GM12878 (cell line): ENCODE results near the gene TREM1. TPM values are rescaled to one million over a fixed set of nuclear protein-coding genes. Genes with fewer than 3 reads are reported as not detected.
A peak's percentile ranks its signal among the peaks of the same experiment; 100 is the strongest.

Experiments
- ATAC-seq: fragments of 200-7000 bp; cut with Tn5 transposase; 3 replicates; pipeline ENCODE4 v1.9.1; 2020; ENCODE audit warnings: mild to moderate bottlenecking, moderate library complexity
- BruUV-seq: library from RNA; stranded (reverse); fragments of 400-500 nt; replicated peaks from 2 replicates; lab custom pipeline; 2021; lab: Mats Ljungman, UMichigan
- CTCF ChIA-PET: fragments of 300-600 bp; sonication (Branson Sonifier 250); formaldehyde crosslinking; extraction: SDS; loops from one replicate; lab custom pipeline; 2021; ENCODE audit warnings: inconsistent platforms; lab: Yijun Ruan, JAX
- POLR2A ChIA-PET: fragments of 350-600 bp; formaldehyde crosslinking; extraction: SDS; loops from one replicate; lab custom pipeline; 2021; ENCODE audit warnings: inconsistent platforms; lab: Charles Lee
- RAD21 ChIA-PET: fragments of 300-600 bp; sonication (Branson Sonifier 250); formaldehyde crosslinking; loops from one replicate; lab custom pipeline; 2023; ENCODE audit warnings: antibody characterized with exemption; ENCODE audit not compliant: unreplicated experiment; lab: Charles Lee
- SMC1A ChIA-PET: fragments of 300-600 bp; sonication (Branson Sonifier 250); formaldehyde crosslinking; loops from one replicate; lab custom pipeline; 2023; ENCODE audit not compliant: unreplicated experiment, uncharacterized antibody; lab: Charles Lee
- DNase-seq: peaks from one replicate; pipeline ENCODE4 v3.0.0-alpha.2; 2011; ENCODE audit warnings: low read depth, low spot score
- FAIRE-seq: peaks from 3 replicates; lab custom pipeline; 2011; peaks lifted over from hg19 to GRCh38; lab: Jason Lieb, UNC
- H2AFZ ChIP-seq: 2 replicates; pipeline ENCODE4 v1.6.0; 2011; ENCODE audit warnings: low read depth, low read length, control low read depth; ENCODE audit not compliant: control insufficient read depth
- H3K27ac ChIP-seq: 2 replicates; pipeline ENCODE4 v1.5.1; 2011; ENCODE audit warnings: control low read depth; ENCODE audit not compliant: control insufficient read depth, insufficient read depth
- H3K27me3 ChIP-seq, 2 experiments: replicated peaks in 1 of 2; 2 replicates each; pipeline versions ENCODE4 v1.6.0 to v1.6.1; 2011; ENCODE audit warnings: low read length in 1 of 2; ENCODE audit not compliant: control insufficient read depth in 2 of 2, insufficient read depth in 2 of 2
- H3K36me3 ChIP-seq, 2 experiments: 2 replicates each; pipeline ENCODE4 v1.5.1; 2011; ENCODE audit warnings: low read length in 1 of 2; ENCODE audit not compliant: control insufficient read depth in 2 of 2, insufficient read depth in 2 of 2
- H3K4me1 ChIP-seq: 2 replicates; pipeline ENCODE4 v1.6.1; 2011; ENCODE audit warnings: mild to moderate bottlenecking, low read length, moderate library complexity, mixed read lengths; ENCODE audit not compliant: control insufficient read depth, insufficient read depth
- H3K4me2 ChIP-seq: 2 replicates; pipeline ENCODE4 v1.6.0; 2011; ENCODE audit warnings: control low read depth; ENCODE audit not compliant: control insufficient read depth, insufficient read depth
- H3K4me3 ChIP-seq: fragments of 200-600 bp; sonication (generic); 2 replicates; pipeline ENCODE4 v1.5.1; 2016
- H3K79me2 ChIP-seq: 2 replicates; pipeline ENCODE4 v1.6.0; 2011; ENCODE audit warnings: low read length; ENCODE audit not compliant: control insufficient read depth, insufficient read depth
- H3K9ac ChIP-seq: 2 replicates; pipeline ENCODE4 v1.8.0; 2011; ENCODE audit warnings: low read length, control low read depth, mixed read lengths; ENCODE audit not compliant: control insufficient read depth, insufficient read depth
- H3K9me3 ChIP-seq: replicated peaks from 3 replicates; pipeline ENCODE4 v1.5.1; 2011; ENCODE audit warnings: mild to moderate bottlenecking, low read length; ENCODE audit not compliant: control insufficient read depth, insufficient read depth
- H4K20me1 ChIP-seq: 2 replicates; pipeline ENCODE4 v1.6.0; 2011; ENCODE audit not compliant: control insufficient read depth, insufficient read depth
- DPF2 ChIP-seq: fragments of 450-650 bp; IDR thresholded peaks from 2 replicates; pipeline ENCODE4 v1.6.1; 2017; ENCODE audit warnings: mild to moderate bottlenecking
- FOS ChIP-seq: IDR thresholded peaks from 3 replicates; pipeline ENCODE4 v1.6.1; 2011; ENCODE audit warnings: borderline replicate concordance; ENCODE audit not compliant: insufficient read length; ENCODE audit errors: extremely low read depth
- FOXK2 ChIP-seq: fragments of 450-650 bp; IDR thresholded peaks from 2 replicates; pipeline ENCODE4 v1.6.1; 2017; ENCODE audit warnings: mild to moderate bottlenecking, moderate library complexity
- FOXM1 ChIP-seq: IDR thresholded peaks from 2 replicates; pipeline ENCODE4 v1.6.1; 2012; ENCODE audit warnings: low read depth, mild to moderate bottlenecking, inconsistent platforms, low read length, moderate library complexity
- IKZF2 ChIP-seq, 2 experiments: fragments of 450-650 bp; IDR thresholded peaks; 2 replicates each; pipeline ENCODE4 v1.6.1; 2017; ENCODE audit warnings: mild to moderate bottlenecking in 2 of 2, moderate library complexity in 2 of 2
- NFYB ChIP-seq: IDR thresholded peaks from 2 replicates; pipeline ENCODE4 v1.6.1; 2011; ENCODE audit warnings: low read depth, mild to moderate bottlenecking, low read length, improper control_type of control experiment, moderate library complexity; ENCODE audit not compliant: insufficient read depth
- NRF1 ChIP-seq: conservative IDR thresholded peaks from 2 replicates; pipeline ENCODE4 v1.6.1; 2011; ENCODE audit warnings: mild to moderate bottlenecking, low read depth, low read length, improper control_type of control experiment
- POLR2AphosphoS2 ChIP-seq: IDR thresholded peaks from 2 replicates; pipeline ENCODE4 v1.6.1; 2011; ENCODE audit warnings: low read depth, mild to moderate bottlenecking, low read length, improper control_type of control experiment, moderate library complexity
- RELA ChIP-seq: fragments of 450-650 bp; IDR thresholded peaks from 2 replicates; pipeline ENCODE4 v1.8.0; 2014; ENCODE audit warnings: borderline replicate concordance; ENCODE audit not compliant: partially characterized antibody
- RFX5 ChIP-seq: IDR thresholded peaks from 2 replicates; pipeline ENCODE4 v1.6.1; 2011; ENCODE audit warnings: low read depth, low read length, improper control_type of control experiment
- SIX5 ChIP-seq: IDR thresholded peaks from 2 replicates; pipeline ENCODE4 v1.6.1; 2011; ENCODE audit warnings: mild to moderate bottlenecking, low read depth, low read length, moderate library complexity; ENCODE audit not compliant: severe bottlenecking
- TAF1 ChIP-seq: IDR thresholded peaks from 2 replicates; pipeline ENCODE4 v1.6.1; 2011; ENCODE audit warnings: mild to moderate bottlenecking, low read depth, low read length, borderline replicate concordance
- WGBS: methylation state at CpG from one replicate; pipeline ENCODE4 v1.1.6; 2016; ENCODE audit warnings: low lambda C conversion rate; ENCODE audit not compliant: insufficient replicate concordance, insufficient coverage; ENCODE audit errors: missing lambda C conversion rate; 5-methylcytosine and 5-hydroxymethylcytosine counted together
- in situ Hi-C: fragments of 300-500 bp; cut with MboI; formaldehyde crosslinking; loops from 9 replicates; pipeline ENCODE4 v1.14.3; 2018; ENCODE audit warnings: mixed read lengths
- intact Hi-C: fragments of 100-400 bp; cut with micrococcal nuclease; formaldehyde crosslinking; loops from one replicate; pipeline ENCODE4 v1.14.2; 2022; ENCODE audit not compliant: unreplicated experiment
- polyA plus RNA-seq, 11 experiments: library from polyadenylated mRNA; depleted of rRNA in 4 of 11; unstranded in 6 of 11; stranded (reverse) in 5 of 11; fragments of >200 nt; fragmentation: Nextera tagmentation in 4 of 11; fragmentation: Illumina TruSeq in 1 of 11; extraction: Ambion mirVana in 4 of 11; extraction: Trizol in 1 of 11; gene quantifications; 1 replicate in 1 of 11; 2 replicates in 10 of 11; pipeline versions ENCODE4 v1.2.1 to v1.2.3, GENCODE V29; 2011 to 2016; ENCODE audit warnings: inconsistent platforms in 2 of 11, missing spikeins in 2 of 11, low read depth in 1 of 11
- total RNA-seq, 4 experiments: library from RNA; depleted of rRNA in 3 of 4; stranded (reverse); fragments of >200 nt in 3 of 4; fragmentation: Illumina TruSeq in 1 of 4; extraction: Trizol in 1 of 4; gene quantifications; 2 replicates each; pipeline versions ENCODE4 v1.2.1 to v1.2.3, GENCODE V29; 2013 to 2021
- TF ChIP-seq, protein P1 (sequence below): IDR thresholded peaks from 2 replicates; pipeline ENCODE4 v1.6.1; 2012; ENCODE audit warnings: mild to moderate bottlenecking, low read depth, low read length
- TF ChIP-seq, protein P2 (sequence below): IDR thresholded peaks from 2 replicates; pipeline ENCODE4 v1.6.1; 2011; ENCODE audit warnings: low read depth, low read length, improper control_type of control experiment, borderline replicate concordance
- TF ChIP-seq, protein P3 (sequence below): fragments of 450-650 bp; IDR thresholded peaks from 2 replicates; pipeline ENCODE4 v1.6.1; 2018; ENCODE audit warnings: mild to moderate bottlenecking, low read depth, moderate library complexity; ENCODE audit not compliant: partially characterized antibody

The TREM1 gene
- total and polyA plus RNA-seq, 10 of the 15 experiments (the other 5 are each of a cell fraction or from before 2014, with no cell fraction given) = 0.09 to 2.6 (median 0.28) TPM; not detected in 2

DNA sequence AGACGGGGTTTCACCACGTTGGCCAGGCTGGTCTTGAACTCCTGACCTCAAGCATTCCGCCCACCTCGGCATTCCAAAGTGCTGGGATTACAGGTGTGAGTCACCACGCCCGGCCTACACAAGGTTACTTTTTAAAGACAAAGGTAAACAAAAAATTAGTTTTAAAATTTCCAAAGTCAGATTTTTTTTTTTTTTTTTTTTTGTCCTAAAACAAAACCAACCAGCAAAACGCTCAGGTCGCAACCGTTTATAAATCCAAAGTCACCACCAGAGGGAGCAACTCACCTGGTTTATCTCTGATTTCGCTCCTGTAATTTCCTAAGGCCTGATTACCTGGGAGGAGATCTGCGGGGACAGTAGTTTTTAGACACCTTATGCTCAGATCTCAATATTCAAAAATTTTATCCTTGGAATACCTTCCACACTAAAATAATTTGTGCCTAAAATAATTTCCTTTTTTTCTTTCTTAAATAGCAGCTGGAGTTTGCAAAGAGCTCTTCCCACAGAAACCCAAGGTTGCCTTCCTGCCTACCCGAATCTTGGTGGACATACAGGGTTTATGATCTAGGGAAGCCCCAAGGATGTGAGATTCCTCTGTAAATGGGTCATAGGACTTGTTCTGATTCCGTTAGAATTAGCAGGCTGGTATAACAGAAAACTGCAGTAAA is 19.8 kb upstream of the TREM1 start:
- Histone ChIP-seq H3K79me2 (no peaks in the 10 kb centered on the region), H3K36me3 (no peaks in the 10 kb centered on the region), H4K20me1 (no peaks in the 10 kb centered on the region), H2AFZ (no peak overlapping the region), H3K9ac (no peak overlapping the region), H3K4me1 (peaks cover 3% of the 10 kb centered on the region; the same call in 1 of the 2 replicates), H3K27me3 (no peaks in the 10 kb centered on the region; a peak in 1 of 4 replicates), H3K4me3 (no peak overlapping the region), H3K9me3 (peaks cover 7% of the 10 kb centered on the region), H3K4me2 (no peak overlapping the region), H3K27ac (no peak overlapping the region)
- ChIA-PET POLR2A (interaction anchor here (0.7 to 1.6 kb wide), 5 partner anchors 9 to 237 kb away, joined by 3 to 7 read pairs (median 4); no protein-coding TSS in a partner anchor), SMC1A (interaction anchor here (0.7 to 6.9 kb wide), 21 partner anchors 11 to 326 kb away, joined by 3 to 157 read pairs (median 7); partner anchors contain the start of genes NCR2 and TREML2), RAD21 (interaction anchor here (0.7 to 8.1 kb wide), 19 partner anchors 11 to 400 kb away, joined by 3 to 143 read pairs (median 5); partner anchors contain the start of genes NCR2 and TREML2), CTCF (interaction anchor here (0.6 to 9.7 kb wide), 42 partner anchors 7 to 478 kb away, joined by 3 to 196 read pairs (median 5); partner anchors contain the start of genes NCR2 and TREM1)
- WGBS = 14% methylated on average over 13 of the region's 13 CpGs
- intact Hi-C loops (loop anchor here (1.0 to 5.0 kb wide), 3 partner anchors 12 to 296 kb away; no protein-coding TSS in a partner anchor), in situ Hi-C loops (no loop called here)
- peak; percentile 68 for ATAC-seq
- BruUV-seq = no TSS peak
- no peak for DNase-seq
- FAIRE-seq = peak; percentile 71
- TF ChIP-seq POLR2AphosphoS2 (no peak), FOXM1 (0 out of 2 replicates have a peak, but pooled peaks have one; percentile 34), FOXK2 (no peak), RFX5 (no peak), DPF2 (no peak), TAF1 (no peak), NRF1 (no peak), RELA (no peak), NFYB (no peak), SIX5 (no peak), FOS (no peak), IKZF2 (IDR thresholded peaks at IDR 0.05) (no peak)
- TF ChIP-seq, protein P1, sequence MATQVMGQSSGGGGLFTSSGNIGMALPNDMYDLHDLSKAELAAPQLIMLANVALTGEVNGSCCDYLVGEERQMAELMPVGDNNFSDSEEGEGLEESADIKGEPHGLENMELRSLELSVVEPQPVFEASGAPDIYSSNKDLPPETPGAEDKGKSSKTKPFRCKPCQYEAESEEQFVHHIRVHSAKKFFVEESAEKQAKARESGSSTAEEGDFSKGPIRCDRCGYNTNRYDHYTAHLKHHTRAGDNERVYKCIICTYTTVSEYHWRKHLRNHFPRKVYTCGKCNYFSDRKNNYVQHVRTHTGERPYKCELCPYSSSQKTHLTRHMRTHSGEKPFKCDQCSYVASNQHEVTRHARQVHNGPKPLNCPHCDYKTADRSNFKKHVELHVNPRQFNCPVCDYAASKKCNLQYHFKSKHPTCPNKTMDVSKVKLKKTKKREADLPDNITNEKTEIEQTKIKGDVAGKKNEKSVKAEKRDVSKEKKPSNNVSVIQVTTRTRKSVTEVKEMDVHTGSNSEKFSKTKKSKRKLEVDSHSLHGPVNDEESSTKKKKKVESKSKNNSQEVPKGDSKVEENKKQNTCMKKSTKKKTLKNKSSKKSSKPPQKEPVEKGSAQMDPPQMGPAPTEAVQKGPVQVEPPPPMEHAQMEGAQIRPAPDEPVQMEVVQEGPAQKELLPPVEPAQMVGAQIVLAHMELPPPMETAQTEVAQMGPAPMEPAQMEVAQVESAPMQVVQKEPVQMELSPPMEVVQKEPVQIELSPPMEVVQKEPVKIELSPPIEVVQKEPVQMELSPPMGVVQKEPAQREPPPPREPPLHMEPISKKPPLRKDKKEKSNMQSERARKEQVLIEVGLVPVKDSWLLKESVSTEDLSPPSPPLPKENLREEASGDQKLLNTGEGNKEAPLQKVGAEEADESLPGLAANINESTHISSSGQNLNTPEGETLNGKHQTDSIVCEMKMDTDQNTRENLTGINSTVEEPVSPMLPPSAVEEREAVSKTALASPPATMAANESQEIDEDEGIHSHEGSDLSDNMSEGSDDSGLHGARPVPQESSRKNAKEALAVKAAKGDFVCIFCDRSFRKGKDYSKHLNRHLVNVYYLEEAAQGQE = no peak
- TF ChIP-seq, protein P2, sequence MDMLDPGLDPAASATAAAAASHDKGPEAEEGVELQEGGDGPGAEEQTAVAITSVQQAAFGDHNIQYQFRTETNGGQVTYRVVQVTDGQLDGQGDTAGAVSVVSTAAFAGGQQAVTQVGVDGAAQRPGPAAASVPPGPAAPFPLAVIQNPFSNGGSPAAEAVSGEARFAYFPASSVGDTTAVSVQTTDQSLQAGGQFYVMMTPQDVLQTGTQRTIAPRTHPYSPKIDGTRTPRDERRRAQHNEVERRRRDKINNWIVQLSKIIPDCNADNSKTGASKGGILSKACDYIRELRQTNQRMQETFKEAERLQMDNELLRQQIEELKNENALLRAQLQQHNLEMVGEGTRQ = no peak
- TF ChIP-seq, protein P3, sequence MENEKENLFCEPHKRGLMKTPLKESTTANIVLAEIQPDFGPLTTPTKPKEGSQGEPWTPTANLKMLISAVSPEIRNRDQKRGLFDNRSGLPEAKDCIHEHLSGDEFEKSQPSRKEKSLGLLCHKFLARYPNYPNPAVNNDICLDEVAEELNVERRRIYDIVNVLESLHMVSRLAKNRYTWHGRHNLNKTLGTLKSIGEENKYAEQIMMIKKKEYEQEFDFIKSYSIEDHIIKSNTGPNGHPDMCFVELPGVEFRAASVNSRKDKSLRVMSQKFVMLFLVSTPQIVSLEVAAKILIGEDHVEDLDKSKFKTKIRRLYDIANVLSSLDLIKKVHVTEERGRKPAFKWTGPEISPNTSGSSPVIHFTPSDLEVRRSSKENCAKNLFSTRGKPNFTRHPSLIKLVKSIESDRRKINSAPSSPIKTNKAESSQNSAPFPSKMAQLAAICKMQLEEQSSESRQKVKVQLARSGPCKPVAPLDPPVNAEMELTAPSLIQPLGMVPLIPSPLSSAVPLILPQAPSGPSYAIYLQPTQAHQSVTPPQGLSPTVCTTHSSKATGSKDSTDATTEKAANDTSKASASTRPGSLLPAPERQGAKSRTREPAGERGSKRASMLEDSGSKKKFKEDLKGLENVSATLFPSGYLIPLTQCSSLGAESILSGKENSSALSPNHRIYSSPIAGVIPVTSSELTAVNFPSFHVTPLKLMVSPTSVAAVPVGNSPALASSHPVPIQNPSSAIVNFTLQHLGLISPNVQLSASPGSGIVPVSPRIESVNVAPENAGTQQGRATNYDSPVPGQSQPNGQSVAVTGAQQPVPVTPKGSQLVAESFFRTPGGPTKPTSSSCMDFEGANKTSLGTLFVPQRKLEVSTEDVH = no peak
